Measurements from ENCODE around the gene POLR2J2.
"Not testable (repeated sequence)": the region's sequence is repeated elsewhere in the genome, so short reads cannot be mapped to it uniquely, and the experiment has no call there.

Gene POLR2J2

GRCh38 chr7:102675545-102675944 lies 4.1 kb upstream of the POLR2J2 start:
- not testable (repeated sequence) for DNase-seq (ENCODE audit: low read depth); H3K4me3 ChIP-seq (ENCODE audit: control insufficient read depth, low read depth, low read length)

GRCh38 chr7:102673447-102674067 lies 2.1 kb upstream of the POLR2J2 start:
- not testable (repeated sequence) for DNase-seq (ENCODE audit: low read depth); H3K4me3 ChIP-seq (ENCODE audit: control insufficient read depth, low read depth, low read length)

- not testable (repeated sequence) for DNase-seq (ENCODE audit: low read depth); H3K4me3 ChIP-seq (ENCODE audit: control insufficient read depth, low read depth, low read length)
These were observed 469 bp upstream of the POLR2J2 start for GRCh38 chr7:102671956-102672307.

GRCh38 chr7:102667523-102667922 lies 3.9 kb downstream of the POLR2J2 start:
- not testable (repeated sequence) for H3K4me3 ChIP-seq (ENCODE audit: control insufficient read depth, low read depth, low read length); DNase-seq (ENCODE audit: low read depth)

GRCh38 chr7:102666850-102667249 lies 4.6 kb downstream of the POLR2J2 start:
- not testable (repeated sequence) for H3K4me3 ChIP-seq (ENCODE audit: control insufficient read depth, low read depth, low read length); DNase-seq (ENCODE audit: low read depth)

GRCh38 chr7:102664765-102665164 lies 6.7 kb downstream of the POLR2J2 start:
- H3K4me3 ChIP-seq (ENCODE audit: control insufficient read depth, low read depth, low read length); DNase-seq (ENCODE audit: low read depth): not testable (repeated sequence)

GRCh38 chr7:102649924-102650323 lies 21.5 kb downstream of the POLR2J2 start, which contains the start of gene SPDYE2B:
TSS of gene SPDYE2B (plus strand) at chr7:102650319. CDS start at chr7:102652349, 2,030 bp downstream.
- not testable (repeated sequence) for H3K4me3 ChIP-seq (ENCODE audit: control insufficient read depth, low read depth, low read length); DNase-seq (ENCODE audit: low read depth)

- DNase-seq (ENCODE audit: low read depth); H3K4me3 ChIP-seq (ENCODE audit: control insufficient read depth, low read depth, low read length): not testable (repeated sequence)
These were observed 23.6 kb downstream of the POLR2J2 start for GRCh38 chr7:102647813-102648212.

- not testable (repeated sequence) for H3K4me3 ChIP-seq (ENCODE audit: control insufficient read depth, low read depth, low read length); DNase-seq (ENCODE audit: low read depth)
These were observed 28.1 kb downstream of the POLR2J2 start for GRCh38 chr7:102643404-102643803.

GRCh38 chr7:102642691-102643090 lies 28.8 kb downstream of the POLR2J2 start, which contains the start of gene UPK3BL1:
TSS of gene UPK3BL1 (minus strand) at chr7:102642791. CDS start at chr7:102642741, 50 bp downstream.
- H3K4me3 ChIP-seq (ENCODE audit: control insufficient read depth, low read depth, low read length); DNase-seq (ENCODE audit: low read depth): not testable (repeated sequence)

- DNase-seq (ENCODE audit: low read depth); H3K4me3 ChIP-seq (ENCODE audit: control insufficient read depth, low read depth, low read length): not testable (repeated sequence)
These were observed 32.6 kb downstream of the POLR2J2 start for GRCh38 chr7:102638848-102639247.

- not testable (repeated sequence) for DNase-seq (ENCODE audit: low read depth); H3K4me3 ChIP-seq (ENCODE audit: control insufficient read depth, low read depth, low read length)
These were observed 34.5 kb downstream of the POLR2J2 start for GRCh38 chr7:102636956-102637355.

- not testable (repeated sequence) for H3K4me3 ChIP-seq (ENCODE audit: control insufficient read depth, low read depth, low read length); DNase-seq (ENCODE audit: low read depth)
These were observed 36.1 kb downstream of the POLR2J2 start for GRCh38 chr7:102635354-102635753.

- not testable (repeated sequence) for H3K4me3 ChIP-seq (ENCODE audit: control insufficient read depth, low read depth, low read length); DNase-seq (ENCODE audit: low read depth)
These were observed 37.2 kb downstream of the POLR2J2 start for GRCh38 chr7:102634299-102634698.

GRCh38 chr7:102630622-102631021 lies 40.8 kb downstream of the POLR2J2 start:
- H3K4me3 ChIP-seq (ENCODE audit: control insufficient read depth, low read depth, low read length); DNase-seq (ENCODE audit: low read depth): not testable (repeated sequence)

- DNase-seq (ENCODE audit: low read depth); H3K4me3 ChIP-seq (ENCODE audit: control insufficient read depth, low read depth, low read length): not testable (repeated sequence)
These were observed 44.1 kb downstream of the POLR2J2 start for GRCh38 chr7:102627271-102627904.

- not testable (repeated sequence) for DNase-seq (ENCODE audit: low read depth)
These were observed 53.3 kb downstream of the POLR2J2 start for GRCh38 chr7:102618122-102618521.

GRCh38 chr7:102616507-102617125 lies 54.8 kb downstream of the POLR2J2 start, which contains the start of gene RASA4:
TSS of gene RASA4 (minus strand) at chr7:102616756. CDS start at chr7:102616689, 67 bp downstream.
- DNase-seq (ENCODE audit: low read depth); H3K4me3 ChIP-seq (ENCODE audit: control insufficient read depth, low read depth, low read length): not testable (repeated sequence)

More at GRCh38 chr7:102618122-102618521, 53.3 kb downstream of the POLR2J2 start:
- H3K4me3 ChIP-seq (ENCODE audit: control insufficient read depth, low read depth, low read length) = not testable (repeated sequence)

Data from fibroblast of mammary gland (primary cell).